WERI-Rb-1 (cell line): ENCODE measurements around the gene HNRNPUL2.
"Not testable (repeated sequence)": the region's sequence is repeated elsewhere in the genome, so short reads cannot be mapped to it uniquely, and the experiment has no call there.

Source experiments
- DNase-seq: peaks from one replicate; pipeline ENCODE4 v3.0.0-alpha.2; 2020
- H3K27ac ChIP-seq: fragments of 250-450 bp; sonication (Bioruptor Pico); 2 replicates; pipeline ENCODE4 v1.5.1; 2020; ENCODE audit warnings: mild to moderate bottlenecking, moderate library complexity
- H3K27me3 ChIP-seq: fragments of 250-450 bp; sonication (Bioruptor Pico); 2 replicates; pipeline ENCODE4 v1.5.1; 2021; ENCODE audit warnings: mild to moderate bottlenecking, low read depth, moderate library complexity; ENCODE audit not compliant: insufficient read depth, severe bottlenecking
- H3K36me3 ChIP-seq: fragments of 250-450 bp; sonication (Bioruptor Pico); 2 replicates; pipeline ENCODE4 v1.5.1; 2020; ENCODE audit warnings: mild to moderate bottlenecking, moderate library complexity
- H3K4me3 ChIP-seq: 2 replicates; pipeline ENCODE4 v1.5.1; 2011; ENCODE audit warnings: low read depth, mild to moderate bottlenecking, control low read depth, low read length
- H3K9me3 ChIP-seq: fragments of 250-450 bp; sonication (Bioruptor Pico); 2 replicates; pipeline ENCODE4 v1.5.1; 2021; ENCODE audit warnings: mild to moderate bottlenecking, moderate library complexity; ENCODE audit not compliant: severe bottlenecking
- CTCF ChIP-seq: IDR thresholded peaks from 2 replicates; pipeline ENCODE4 v1.5.1; 2011; ENCODE audit warnings: low read depth, mild to moderate bottlenecking, control low read depth, inconsistent platforms, low read length

The HNRNPUL2 gene

GRCh38 chr11:62757846-62758788 lies 30.9 kb upstream of the HNRNPUL2 start:
- Histone ChIP-seq H3K4me3 (no peak overlapping the region), H3K27ac (no peak overlapping the region), H3K27me3 (no peaks in the 10 kb centered on the region), H3K36me3 (peaks cover 6% of the 10 kb centered on the region), H3K9me3 (no peaks in the 10 kb centered on the region)
- DNase-seq = no peak
- TF ChIP-seq CTCF = no peak

- Histone ChIP-seq H3K9me3 (no peaks in the 10 kb centered on the region), H3K27ac (no peak overlapping the region), H3K27me3 (no peaks in the 10 kb centered on the region), H3K36me3 (peaks cover 14% of the 10 kb centered on the region), H3K4me3 (no peak overlapping the region)
- no peak for DNase-seq
- no peak for TF ChIP-seq CTCF
Measured at GRCh38 chr11:62755086-62755615, 27.9 kb upstream of the HNRNPUL2 start.

GRCh38 chr11:62753736-62754603 lies 26.7 kb upstream of the HNRNPUL2 start, which contains the start of gene ZBTB3:
TSS of gene ZBTB3 (minus strand) at chr11:62754160. CDS start at chr11:62753664, 496 bp downstream.
- H3K27ac ChIP-seq = peak within 1 kb of the TSS; percentile 84
- no peak for TF ChIP-seq CTCF
- H3K9me3 ChIP-seq = no peaks in the 10 kb centered on the region
- H3K4me3 ChIP-seq = peak within 1 kb of the TSS; percentile 77
- peak; percentile 98 for DNase-seq
- no peaks in the 10 kb centered on the region for H3K27me3 ChIP-seq
- peaks cover 20% of the 10 kb centered on the region for H3K36me3 ChIP-seq

- H3K9me3 ChIP-seq = no peaks in the 10 kb centered on the region
- no peak for DNase-seq
- TF ChIP-seq CTCF = no peak
- H3K27me3 ChIP-seq = no peaks in the 10 kb centered on the region
- H3K27ac ChIP-seq = peak overlapping the region; percentile 84
- peaks cover 22% of the 10 kb centered on the region for H3K36me3 ChIP-seq
- H3K4me3 ChIP-seq = peak overlapping the region; percentile 77
Measured at GRCh38 chr11:62752994-62753735, 25.9 kb upstream of the HNRNPUL2 start.

- H3K9me3 ChIP-seq = no peaks in the 10 kb centered on the region
- no peak overlapping the region for H3K27ac ChIP-seq
- DNase-seq = no peak
- TF ChIP-seq CTCF = no peak
- H3K4me3 ChIP-seq = no peak overlapping the region
- no peaks in the 10 kb centered on the region for H3K27me3 ChIP-seq
- peaks cover 22% of the 10 kb centered on the region for H3K36me3 ChIP-seq
Measured at GRCh38 chr11:62752177-62752785, 25.0 kb upstream of the HNRNPUL2 start.

- not testable (repeated sequence) for DNase-seq, H3K27ac ChIP-seq, H3K4me3 ChIP-seq, H3K27me3 ChIP-seq, H3K9me3 ChIP-seq
- H3K36me3 ChIP-seq = peaks cover 22% of the 10 kb centered on the region
Measured at GRCh38 chr11:62749931-62750330, 22.7 kb upstream of the HNRNPUL2 start.
